H1 (cell line): ENCODE data around the gene PPP2R3C. TPM values are rescaled to one million over a fixed set of nuclear protein-coding genes. Genes with fewer than 3 reads are reported as not detected.
"Not testable (repeated sequence)": the region's sequence is repeated elsewhere in the genome, so short reads cannot be mapped to it uniquely, and the experiment has no call there.

ENCODE experiments used
- CTCF ChIA-PET: fragments of 300-600 bp; sonication (Branson Sonifier 250); formaldehyde crosslinking; loops from one replicate; lab custom pipeline; 2021; ENCODE audit not compliant: partially characterized antibody; lab: Charles Lee
- POLR2A ChIA-PET: fragments of 300-600 bp; sonication (Branson Sonifier 250); formaldehyde crosslinking; loops from one replicate; lab custom pipeline; 2021; ENCODE audit warnings: inconsistent platforms; ENCODE audit not compliant: partially characterized antibody; lab: Charles Lee
- DNase-seq, 2 experiments: peaks; one replicate each; pipeline versions ENCODE4 v3.0.0 to v3.0.0-alpha.2; 2010 to 2022; ENCODE audit warnings: low spot score in 2 of 2, low read depth in 1 of 2, mixed read lengths in 1 of 2
- FAIRE-seq: peaks from 2 replicates; lab custom pipeline; 2011; peaks lifted over from hg19 to GRCh38; lab: Jason Lieb, UNC
- H2AFZ ChIP-seq: 2 replicates; pipeline ENCODE4 v1.8.1; 2012; ENCODE audit warnings: low read length, inconsistent platforms
- H2AK5ac ChIP-seq: 2 replicates; pipeline ENCODE4 v1.6.1; 2013; ENCODE audit warnings: low read depth, low read length
- H2BK120ac ChIP-seq: replicated peaks from 2 replicates; pipeline ENCODE3; 2013; ENCODE audit warnings: low read depth, low read length, inconsistent platforms
- H2BK12ac ChIP-seq: 2 replicates; pipeline ENCODE4 v1.6.1; 2013; ENCODE audit warnings: low read depth, low read length
- H2BK15ac ChIP-seq: 2 replicates; pipeline ENCODE4 v1.6.1; 2013; ENCODE audit warnings: low read length
- H2BK20ac ChIP-seq: 2 replicates; pipeline ENCODE4 v1.6.1; 2013; ENCODE audit warnings: low read length
- H2BK5ac ChIP-seq: 2 replicates; pipeline ENCODE4 v1.6.1; 2013; ENCODE audit warnings: low read depth, low read length
- H3K14ac ChIP-seq: 2 replicates; pipeline ENCODE4 v1.6.1; 2013; ENCODE audit warnings: inconsistent platforms; ENCODE audit not compliant: insufficient read length
- H3K18ac ChIP-seq: 2 replicates; pipeline ENCODE4 v1.6.1; 2013; ENCODE audit warnings: low read length; ENCODE audit errors: extremely low read depth
- H3K23ac ChIP-seq: 2 replicates; pipeline ENCODE4 v1.6.1; 2013; ENCODE audit warnings: inconsistent platforms; ENCODE audit not compliant: insufficient read length
- H3K23me2 ChIP-seq: 2 replicates; pipeline ENCODE4 v1.6.1; 2013; ENCODE audit warnings: low read depth, low read length
- H3K27ac ChIP-seq: 2 replicates; pipeline ENCODE4 v1.6.1; 2011; ENCODE audit warnings: low read depth, low read length, inconsistent platforms
- H3K27me3 ChIP-seq, 4 experiments: replicated peaks in 1 of 4; 1 replicate in 1 of 4; 2 replicates in 3 of 4; pipeline versions ENCODE4 v1.6.1 to v1.8.1; 2011 to 2013; ENCODE audit warnings: low read length in 3 of 4, mild to moderate bottlenecking in 3 of 4, inconsistent platforms in 2 of 4, mixed read lengths in 2 of 4, moderate library complexity in 1 of 4; ENCODE audit not compliant: control insufficient read depth in 3 of 4, insufficient read depth in 3 of 4; ENCODE audit errors: extremely low read depth in 1 of 4
- H3K36me3 ChIP-seq, 4 experiments: 2 replicates each; pipeline versions ENCODE4 v1.6.1 to v1.8.1; 2011 to 2013; ENCODE audit warnings: mild to moderate bottlenecking in 4 of 4, low read length in 3 of 4, moderate library complexity in 2 of 4, control low read depth in 1 of 4, inconsistent platforms in 1 of 4; ENCODE audit not compliant: insufficient read depth in 4 of 4, control insufficient read depth in 2 of 4
- H3K4ac ChIP-seq: replicated peaks from 2 replicates; pipeline ENCODE3; 2013; ENCODE audit warnings: low read length, low read depth, mixed read lengths, inconsistent platforms; ENCODE audit not compliant: insufficient read length
- H3K4me1 ChIP-seq, 4 experiments: replicated peaks in 1 of 4; 1 replicate in 1 of 4; 2 replicates in 3 of 4; pipeline versions ENCODE4 v1.6.1 to v1.8.1; 2011 to 2013; ENCODE audit warnings: low read length in 3 of 4, inconsistent platforms in 2 of 4, mixed read lengths in 1 of 4; ENCODE audit not compliant: insufficient read depth in 4 of 4, control insufficient read depth in 3 of 4
- H3K4me2 ChIP-seq, 2 experiments: 2 replicates each; pipeline versions ENCODE4 v1.6.1 to v1.8.1; 2011 to 2013; ENCODE audit warnings: low read depth in 2 of 2, low read length in 2 of 2, control low read depth in 1 of 2, inconsistent platforms in 1 of 2, mild to moderate bottlenecking in 1 of 2; ENCODE audit not compliant: insufficient read depth in 1 of 2
- H3K4me3 ChIP-seq, 4 experiments: fragments of 200-600, 300-600 bp in 1 of 4; sonication (generic), shearing (Covaris generic), sonication (Bioruptor Twin) in 1 of 4; 2 replicates each; pipeline versions ENCODE4 v1.5.1 to v1.8.1; 2011 to 2016; ENCODE audit warnings: low read length in 4 of 4, low read depth in 3 of 4, control low read depth in 2 of 4, inconsistent platforms in 2 of 4, mild to moderate bottlenecking in 2 of 4, mixed read lengths in 1 of 4, moderate library complexity in 1 of 4; ENCODE audit not compliant: insufficient read depth in 2 of 4; ENCODE audit errors: extremely low read depth in 1 of 4
- H3K56ac ChIP-seq: replicated peaks from 2 replicates; pipeline ENCODE3; 2013; ENCODE audit warnings: low read depth, mild to moderate bottlenecking, mixed read lengths, low read length, inconsistent platforms; ENCODE audit not compliant: insufficient read length
- H3K79me1 ChIP-seq: 2 replicates; pipeline ENCODE4 v1.6.1; 2013; ENCODE audit warnings: low read depth, low read length, control low read depth
- H3K79me2 ChIP-seq, 2 experiments: 2 replicates each; pipeline versions ENCODE4 v1.6.1 to v1.8.1; 2012 to 2013; ENCODE audit warnings: low read length in 2 of 2, mild to moderate bottlenecking in 2 of 2, inconsistent platforms in 1 of 2; ENCODE audit not compliant: insufficient read depth in 2 of 2, control insufficient read depth in 1 of 2
- H3K9ac ChIP-seq, 4 experiments: replicated peaks in 1 of 4; 1 replicate in 1 of 4; 2 replicates in 3 of 4; pipeline versions ENCODE4 v1.6.1 to v1.8.1; 2011 to 2013; ENCODE audit warnings: low read depth in 3 of 4, low read length in 3 of 4, control low read depth in 2 of 4, mild to moderate bottlenecking in 2 of 4, moderate library complexity in 2 of 4, inconsistent platforms in 1 of 4; ENCODE audit errors: extremely low read depth in 1 of 4
- H3K9me3 ChIP-seq, 2 experiments: 2 replicates each; pipeline versions ENCODE4 v1.6.1 to v1.8.1; 2012 to 2013; ENCODE audit warnings: mild to moderate bottlenecking in 2 of 2, moderate library complexity in 2 of 2, control low read depth in 1 of 2, inconsistent platforms in 1 of 2, low read depth in 1 of 2, low read length in 1 of 2, mixed read lengths in 1 of 2; ENCODE audit not compliant: insufficient read depth in 2 of 2
- H4K20me1 ChIP-seq, 2 experiments: replicated peaks in 1 of 2; 2 replicates each; pipeline versions ENCODE3 to v1.8.1; 2011 to 2013; ENCODE audit warnings: inconsistent platforms in 2 of 2, low read length in 2 of 2, mild to moderate bottlenecking in 1 of 2; ENCODE audit not compliant: insufficient read depth in 2 of 2, control insufficient read depth in 1 of 2
- H4K5ac ChIP-seq: 2 replicates; pipeline ENCODE4 v1.6.1; 2013; ENCODE audit warnings: low read length, low read depth, mixed read lengths, inconsistent platforms; ENCODE audit not compliant: insufficient read length
- H4K8ac ChIP-seq: 2 replicates; pipeline ENCODE4 v1.8.0; 2013; ENCODE audit warnings: mild to moderate bottlenecking, moderate library complexity, low read length, inconsistent platforms; ENCODE audit not compliant: insufficient read depth; ENCODE audit errors: extremely low read depth
- H4K91ac ChIP-seq: replicated peaks from 2 replicates; pipeline ENCODE3; 2013; ENCODE audit warnings: low read length, mixed read lengths, inconsistent platforms; ENCODE audit not compliant: insufficient read length
- ATF2 ChIP-seq: IDR thresholded peaks from 2 replicates; pipeline ENCODE4 v1.6.1; 2012; ENCODE audit warnings: low read length, inconsistent platforms
- CBX8 ChIP-seq: fragments of 300-800, 300-1000 bp; sonication (generic); IDR thresholded peaks from 2 replicates; pipeline ENCODE4 v1.7.1; 2016; ENCODE audit warnings: low read depth, low read length, borderline replicate concordance
- FOSL1 ChIP-seq: IDR thresholded peaks from 2 replicates; pipeline ENCODE4 v1.6.1; 2011; ENCODE audit warnings: mild to moderate bottlenecking, low read depth, low read length, moderate library complexity; ENCODE audit not compliant: insufficient read depth
- WGBS, 2 experiments: shearing (Covaris generic) in 1 of 2; methylation state at CpG; one replicate each; pipeline versions ENCODE4 v1.1.6 to v1.1.7; 2013 to 2015; ENCODE audit warnings: low lambda C conversion rate in 2 of 2, mixed read lengths in 2 of 2, inconsistent platforms in 1 of 2, low coverage in 1 of 2, missing lambda C conversion rate in 1 of 2; ENCODE audit not compliant: insufficient replicate concordance in 2 of 2, insufficient coverage in 1 of 2, insufficient read length in 1 of 2; ENCODE audit errors: extremely low coverage in 1 of 2, missing lambda C conversion rate in 1 of 2; 5-methylcytosine and 5-hydroxymethylcytosine counted together
- polyA plus RNA-seq, 7 experiments: library from polyadenylated mRNA; depleted of rRNA in 3 of 7; stranded (reverse) in 5 of 7; unstranded in 2 of 7; fragments of >200 nt in 5 of 7; fragments of 200-250 nt in 2 of 7; gene quantifications; 1 replicate in 5 of 7; 2 replicates in 1 of 7; 4 replicates in 1 of 7; pipeline versions ENCODE4 v1.2.1 to v1.2.3, GENCODE V29; 2011 to 2013; ENCODE audit warnings: missing spikeins in 2 of 7, mixed read lengths in 2 of 7
- total RNA-seq: library from RNA; stranded (reverse); fragmentation: NEBNext Ultra II Directional; extraction: Animal tissue kit (Norgen Biotek cat#: 25700); gene quantifications from 2 replicates; pipeline ENCODE4 v1.2.1, GENCODE V29; 2021

The PPP2R3C gene
- total and polyA plus RNA-seq, 2 of the 8 experiments (the other 6 are each of a cell fraction or from before 2014, with no cell fraction given) = 7.1 to 26.7 TPM

GRCh38 chr14:35154016-35154415 is 32.2 kb upstream of the PPP2R3C start (continued):
- no peak for TF ChIP-seq FOSL1
- no peak for TF ChIP-seq CBX8
- no peak for TF ChIP-seq ATF2

GRCh38 chr14:35152531-35152930 is 30.7 kb upstream of the PPP2R3C start:
- H2BK5ac ChIP-seq, H3K56ac ChIP-seq, H3K79me1 ChIP-seq, H2AK5ac ChIP-seq, H3K4me1 ChIP-seq, H4K5ac ChIP-seq, CTCF ChIA-PET, H3K18ac ChIP-seq, H3K79me2 ChIP-seq, H2BK20ac ChIP-seq, H3K4me2 ChIP-seq, H3K14ac ChIP-seq, POLR2A ChIA-PET, H3K36me3 ChIP-seq, H4K20me1 ChIP-seq, H3K4ac ChIP-seq, FAIRE-seq, H2BK12ac ChIP-seq, H2BK120ac ChIP-seq, H3K27me3 ChIP-seq, H3K23me2 ChIP-seq, H2AFZ ChIP-seq, H4K8ac ChIP-seq, H3K23ac ChIP-seq, H3K27ac ChIP-seq, H2BK15ac ChIP-seq, DNase-seq, H4K91ac ChIP-seq, H3K4me3 ChIP-seq, H3K9ac ChIP-seq: not testable (repeated sequence)
- no CpG with 5 or more reads among the region's 35 CpGs for WGBS, 2 experiments
- H3K9me3 ChIP-seq = peaks cover 0 to 11% of the 10 kb centered on the region in 2 experiments; a peak in 1 of 4 replicates
